NCI-H1694 (cell line): ENCODE data around the gene FILIP1.
A peak's percentile ranks its signal among the peaks of the same experiment; 100 is the strongest.

Experiments used
- DNase-seq: peaks from one replicate; lab custom pipeline; 2025; lab: John Stamatoyannopoulos, UW

The FILIP1 gene

DNA sequence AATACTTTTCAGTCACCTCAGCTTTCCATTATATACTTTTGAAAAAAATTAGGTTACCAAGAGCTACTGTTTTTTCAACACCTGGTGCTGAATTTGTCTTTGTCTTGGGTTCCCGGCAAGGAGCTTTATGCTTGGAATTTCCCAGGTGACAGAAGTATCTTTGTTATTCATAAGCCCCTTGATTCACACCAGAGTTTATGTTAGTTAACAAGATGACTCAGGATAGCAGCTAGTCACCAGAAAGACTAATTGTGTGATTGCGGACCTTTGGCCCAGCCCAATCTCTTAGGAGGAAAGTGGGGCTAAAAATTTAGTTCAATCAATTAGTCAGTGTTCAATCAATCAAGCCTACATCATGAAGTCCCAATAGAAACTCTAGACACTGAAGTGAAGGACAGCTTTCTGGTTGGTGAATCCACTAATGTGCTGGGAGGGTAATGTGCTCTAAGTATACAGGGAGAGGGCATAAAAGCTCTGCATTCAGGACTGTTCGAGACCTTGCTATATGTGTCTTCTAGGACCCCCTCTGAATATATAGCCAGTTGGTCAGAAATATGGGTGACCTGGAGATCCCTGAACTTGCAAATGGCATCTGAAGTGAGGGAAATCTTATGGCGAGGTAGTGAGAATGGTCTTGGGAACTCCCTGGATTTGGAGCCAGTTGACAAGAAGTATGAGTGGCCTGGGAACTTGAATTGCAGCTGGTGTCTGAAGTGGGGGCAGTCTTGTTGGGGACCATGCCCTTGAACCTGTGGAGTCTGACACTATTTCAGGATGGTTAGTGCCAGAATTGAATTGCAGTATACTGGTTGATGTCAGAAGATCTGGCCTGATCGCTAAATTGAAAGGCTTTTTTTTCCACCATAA is 225.2 kb downstream of the FILIP1 start:
- no peak for DNase-seq

DNA sequence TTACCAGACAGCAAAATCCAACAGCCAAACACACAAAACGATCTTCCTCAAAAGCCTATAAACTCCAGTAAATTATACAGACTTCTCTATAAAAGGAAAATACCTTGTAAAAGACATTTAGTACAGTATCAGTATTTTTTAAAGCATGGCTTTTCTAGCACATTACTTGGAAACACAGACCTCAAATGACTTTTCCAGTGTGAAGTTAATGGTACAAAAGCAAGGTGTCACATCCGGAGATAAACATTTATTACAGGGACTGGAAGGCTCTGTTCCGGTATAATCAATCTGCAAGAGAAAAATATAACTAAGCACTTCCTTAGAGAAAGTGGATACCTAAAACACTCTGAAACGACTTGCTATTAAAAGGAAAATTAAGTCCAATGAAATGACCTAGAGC is 226.1 kb downstream of the FILIP1 start:
- DNase-seq = no peak

DNA sequence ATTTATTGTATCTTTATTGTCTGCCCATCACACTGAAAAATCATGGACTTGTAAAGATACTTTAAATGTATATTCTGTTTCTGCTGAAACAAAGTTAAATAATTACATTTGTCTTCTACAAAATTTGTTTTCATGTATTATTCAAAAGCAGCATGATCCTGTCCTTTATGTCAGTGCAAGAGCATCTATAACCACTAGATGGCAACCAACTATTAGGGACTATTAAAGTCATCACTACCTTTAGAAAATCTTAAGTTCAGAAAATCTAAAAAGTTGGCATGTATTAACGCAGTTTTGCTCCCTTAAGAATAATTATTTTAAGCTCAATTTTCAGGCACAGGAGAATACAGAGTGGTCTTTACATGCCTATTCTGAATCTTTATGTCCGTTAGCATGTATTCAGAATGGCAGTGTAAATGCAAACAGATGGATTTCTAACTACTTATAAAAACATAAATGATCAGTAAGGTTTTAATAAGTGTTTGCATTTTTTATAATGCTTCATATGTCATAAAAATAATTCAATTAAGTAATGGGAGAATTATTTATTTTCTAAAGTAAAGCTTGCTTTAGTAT is 226.8 kb downstream of the FILIP1 start:
- DNase-seq = peak; percentile 7

DNA sequence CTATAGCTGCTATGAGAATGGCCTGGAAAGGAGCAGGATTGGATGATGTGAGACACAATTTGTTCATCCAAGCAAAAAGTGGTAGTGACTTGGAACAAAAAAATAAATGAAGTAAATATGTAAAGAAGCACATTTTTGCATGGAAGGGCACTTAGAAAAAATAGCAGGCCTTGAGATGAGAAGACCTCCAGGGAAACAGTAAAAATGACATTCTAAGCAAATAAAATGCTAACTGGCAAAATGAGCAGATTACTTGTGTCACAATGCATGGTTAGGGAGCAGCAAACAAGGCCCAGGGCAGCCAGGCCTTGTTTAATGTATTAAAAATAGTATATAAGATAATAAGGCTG is 230.2 kb downstream of the FILIP1 start:
- DNase-seq = no peak

DNA sequence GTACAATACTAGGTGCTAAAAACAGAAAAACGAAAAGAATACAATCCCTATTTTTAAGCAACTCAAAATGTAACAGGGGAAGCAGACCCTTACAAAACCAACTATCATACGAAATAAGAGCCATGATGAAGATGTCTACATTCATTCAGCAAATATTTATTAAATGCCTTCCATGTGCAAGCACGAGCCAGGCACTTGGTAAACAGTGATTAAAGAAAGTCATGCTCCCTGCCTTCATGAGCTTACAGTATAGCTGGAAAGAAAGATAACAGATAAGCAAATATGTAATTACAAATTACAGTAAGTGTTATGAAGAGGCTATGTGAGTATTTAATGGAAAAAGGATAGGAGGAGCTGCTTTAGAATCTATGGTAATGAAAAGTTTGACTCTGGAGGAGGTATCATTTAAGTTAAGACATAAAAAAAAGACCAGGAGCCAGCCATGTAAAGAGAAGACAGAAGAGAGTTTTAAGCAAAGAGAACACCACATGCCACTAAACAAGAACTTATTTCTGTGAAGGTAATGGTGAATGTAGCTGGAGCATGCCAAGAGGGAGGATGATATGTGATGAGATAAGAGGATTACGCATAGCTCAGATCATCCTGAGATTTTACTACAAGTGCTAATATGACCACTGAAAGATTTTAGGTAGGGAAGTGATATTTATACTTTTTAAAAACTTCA is 230.7 kb downstream of the FILIP1 start:
- DNase-seq = no peak

DNA sequence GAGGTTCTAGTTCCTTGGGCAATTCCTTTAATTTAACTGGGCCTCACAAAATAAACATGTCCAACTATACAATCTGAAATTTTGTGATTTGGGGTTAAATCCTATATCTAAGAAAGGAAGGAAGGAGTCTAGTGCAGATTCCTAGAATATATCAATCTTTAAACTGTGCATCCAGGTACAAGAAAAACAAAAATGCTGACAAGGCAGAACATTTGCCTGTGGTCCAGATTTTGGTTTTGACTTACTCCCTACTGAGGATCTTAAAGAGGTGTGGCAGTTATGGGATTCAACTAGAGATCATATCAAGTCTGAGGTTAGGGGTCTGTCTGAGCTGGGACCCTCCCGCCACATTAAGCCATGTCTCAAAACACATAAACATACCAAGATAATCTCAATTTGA is 232.3 kb downstream of the FILIP1 start:
- no peak for DNase-seq

DNA sequence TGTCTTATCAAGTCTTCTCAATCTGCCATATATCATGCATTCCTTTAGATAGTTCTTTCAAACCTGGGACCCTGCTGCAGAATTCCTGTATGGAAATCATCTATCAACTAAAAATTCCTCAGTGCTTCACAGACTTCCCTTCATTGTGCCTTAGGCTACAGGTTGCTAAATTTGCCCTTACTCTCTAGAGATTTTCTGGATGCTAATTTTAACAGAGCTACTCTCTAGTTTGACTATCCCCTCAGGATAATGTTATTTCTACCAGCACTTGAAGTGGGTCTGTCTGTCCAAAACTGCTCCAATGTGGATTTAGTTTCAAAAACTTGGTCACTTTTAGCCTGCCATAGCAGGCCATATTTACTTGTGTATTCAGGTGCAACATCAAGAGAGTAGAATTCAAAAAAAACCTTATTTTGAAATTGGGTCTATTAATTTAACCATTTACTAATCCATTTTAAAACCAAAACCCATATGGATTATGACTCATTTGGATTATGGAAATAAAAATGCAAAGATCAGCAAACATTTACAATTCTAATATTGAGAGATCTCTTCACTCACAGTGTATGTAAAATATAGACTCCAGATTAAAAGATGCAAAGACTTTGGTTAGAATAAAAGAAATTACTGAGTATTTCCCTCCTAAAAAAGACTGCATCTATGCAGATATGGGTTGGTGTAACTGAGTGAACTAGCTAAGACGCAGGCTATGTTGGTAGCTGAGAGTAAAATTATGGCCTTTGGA is 236.1 kb downstream of the FILIP1 start:
- no peak for DNase-seq

DNA sequence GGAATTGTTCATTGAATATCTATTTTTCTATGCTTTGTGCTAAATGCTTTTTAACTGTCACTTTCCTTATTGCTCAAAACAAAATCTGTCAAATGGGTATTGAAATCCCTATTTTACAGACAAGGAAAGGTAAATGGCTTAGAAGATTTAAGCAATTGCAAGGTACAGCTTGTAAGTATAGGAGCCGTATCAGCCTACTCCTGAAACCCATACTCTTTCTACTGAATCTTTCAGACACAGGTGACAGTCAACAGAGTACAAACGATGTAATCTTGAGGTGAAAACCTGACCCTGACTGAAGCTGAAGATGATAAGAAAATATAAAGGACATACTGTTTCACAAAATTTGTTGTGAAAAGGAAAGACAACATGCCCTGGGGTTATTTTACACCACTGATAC is 243.0 kb downstream of the FILIP1 start:
- no peak for DNase-seq

DNA sequence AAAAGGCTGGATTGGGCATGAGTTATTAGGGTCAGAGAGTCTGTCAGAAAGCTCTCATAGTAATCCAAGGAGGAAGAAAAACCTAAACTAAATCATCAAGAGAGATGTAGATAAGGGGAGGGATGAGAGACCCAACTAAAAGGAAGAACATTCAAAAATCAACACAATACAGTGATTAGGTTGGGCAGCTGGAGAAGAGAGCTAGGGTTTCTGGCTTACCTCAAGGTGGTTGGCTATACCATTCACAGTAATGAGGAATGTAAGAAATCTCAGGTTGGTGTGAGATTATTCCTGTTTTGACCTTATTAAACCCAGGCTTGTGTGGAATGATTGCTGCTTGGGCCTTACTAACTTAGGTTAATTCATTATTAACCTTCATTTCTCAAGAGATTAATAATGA is 243.8 kb downstream of the FILIP1 start:
- no peak for DNase-seq

DNA sequence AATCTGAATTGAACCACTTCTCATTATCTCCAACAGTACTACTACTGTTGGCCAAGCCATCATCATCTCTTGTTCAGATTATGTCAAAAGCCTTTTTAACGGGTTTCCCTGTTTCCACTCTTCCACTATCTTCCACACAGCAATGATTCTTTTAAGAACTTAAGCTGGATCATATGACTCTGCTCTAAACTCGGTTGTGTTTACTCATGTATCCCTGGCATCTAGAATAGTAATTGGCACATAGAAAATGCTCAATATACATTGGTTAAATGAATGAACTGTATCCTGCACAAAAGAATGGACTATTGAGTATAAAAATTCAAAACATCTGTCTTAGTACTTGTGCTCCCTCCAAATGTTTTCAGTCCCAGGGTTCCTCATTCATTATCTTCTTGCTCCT is 247.2 kb downstream of the FILIP1 start:
- no peak for DNase-seq

DNA sequence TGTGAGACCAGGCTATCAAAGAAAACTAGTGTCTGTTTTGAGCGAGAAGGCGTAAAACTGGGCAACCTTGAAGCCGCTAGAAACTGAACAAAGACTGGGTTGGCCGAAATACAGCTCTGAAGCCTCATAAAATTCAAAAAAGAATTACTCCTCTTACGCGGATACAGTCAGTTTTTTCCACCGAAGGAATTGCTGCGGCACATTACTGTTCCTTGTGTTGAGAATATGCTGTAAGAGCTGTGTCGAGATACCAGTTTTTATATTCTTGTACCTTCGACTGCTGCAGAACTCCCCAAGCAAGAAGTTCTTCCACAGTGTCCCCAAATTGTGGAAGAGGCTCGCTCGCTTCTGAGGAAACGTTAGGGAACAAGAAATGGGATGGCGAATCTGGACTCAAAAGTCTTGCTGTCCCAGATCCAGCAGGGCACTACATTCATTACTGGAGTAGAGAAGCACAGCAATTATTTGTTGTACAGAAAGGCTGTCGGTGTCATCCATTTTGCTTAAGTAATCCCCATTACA is 249.5 kb downstream of the FILIP1 start:
- no peak for DNase-seq

DNA sequence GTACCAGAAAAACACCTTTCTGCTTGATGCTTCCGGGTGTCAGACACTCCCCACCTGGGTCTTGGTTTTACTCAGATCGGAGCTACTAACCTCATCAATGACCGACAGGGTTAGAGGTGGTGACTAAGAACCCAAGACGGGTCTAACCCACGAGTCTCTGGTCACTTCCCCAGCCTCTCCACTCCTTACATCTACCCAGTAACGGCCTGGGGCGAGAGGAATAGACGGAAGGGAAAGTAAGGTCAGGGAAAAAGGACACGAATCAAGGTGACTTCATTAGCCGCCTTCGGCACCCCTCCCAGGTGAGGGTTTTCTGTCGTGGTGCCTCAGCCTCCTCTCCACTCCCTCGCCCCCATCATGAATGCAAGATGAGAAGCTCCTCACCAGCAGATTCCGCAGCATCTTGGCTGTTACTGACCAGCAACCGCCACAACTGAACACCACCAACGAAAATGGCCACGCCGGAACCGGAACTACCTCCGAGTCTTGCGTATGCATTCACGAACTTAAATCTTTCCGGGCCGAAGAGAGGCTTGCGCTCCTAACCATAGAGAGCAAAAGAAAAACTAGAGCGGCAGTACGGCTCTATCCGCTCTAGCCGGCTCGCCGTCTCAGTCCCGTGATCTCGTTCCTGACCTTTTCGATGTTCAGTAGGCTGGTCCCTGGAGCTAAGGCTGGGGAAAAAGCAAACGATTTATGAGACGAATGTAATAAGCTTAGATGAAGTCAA is 250.1 kb downstream of the FILIP1 start, which contains the start of gene COX7A2:
COX7A2 (minus strand) TSS at position 469 of the 730 bp plus-strand sequence; CDS start at position 402, 67 bp downstream.
- DNase-seq = peak; percentile 90
